Natural killer cell (primary cell): ENCODE results near the gene HSFY2. TPM values are rescaled to one million over a fixed set of nuclear protein-coding genes. Genes with fewer than 3 reads are reported as not detected.

Experiments used
- total RNA-seq, 4 donors: library from RNA; stranded (reverse); fragments of 120-200 nt in 1 of 4; gene quantifications; one replicate each; pipeline versions ENCODE4 v1.2.3 to v1.2.4, GENCODE V29; 2013 to 2022

The HSFY2 gene
- total RNA-seq, 3 donors from 2014 or later (not counting 1 experiment from before 2014, with no cell fraction given) = not detected

Other genes with a start within 250 kb of the HSFY2 start
- gene HSFY1, start 227.0 kb downstream of the HSFY2 start, total RNA-seq = not detected